Measurements from ENCODE around the gene RPEL1. TPM values are rescaled to one million over a fixed set of nuclear protein-coding genes. Genes with fewer than 3 reads are reported as not detected.

RPEL1 gene
- total RNA-seq, 6 experiments from 2014 or later = 0.14 TPM; not detected in 5

- peak overlapping the region; percentile 73 for H3K27ac Mint-ChIP-seq
- H3K36me3 Mint-ChIP-seq (ENCODE audit: low read depth) = no peaks in the 10 kb centered on the region
- peaks cover 7% of the 10 kb centered on the region for H3K27me3 Mint-ChIP-seq (ENCODE audit: insufficient read depth)
- DNase-seq = peak; percentile 43
- peaks cover 38% of the 10 kb centered on the region for H3K4me1 Mint-ChIP-seq (ENCODE audit: low read depth)
- H3K4me3 Mint-ChIP-seq = no peak overlapping the region; the same call in 1 of the 2 replicates
- TF ChIP-seq CTCF (IDR thresholded peaks at IDR 0.05) = no peak
- no peaks in the 10 kb centered on the region for H3K9me3 Mint-ChIP-seq
Measured at GRCh38 chr10:103241262-103242011, 4.2 kb upstream of the RPEL1 start.

- no peak overlapping the region for H3K4me3 Mint-ChIP-seq
Measured at GRCh38 chr10:103244666-103245271, 918 bp upstream of the RPEL1 start.

GRCh38 chr10:103246324-103246723 lies 637 bp downstream of the RPEL1 start:
- no peak for DNase-seq
- Mint-ChIP-seq H3K27ac (no peak overlapping the region), H3K4me1 (ENCODE audit: low read depth) (peaks cover 18% of the 10 kb centered on the region), H3K36me3 (ENCODE audit: low read depth) (peaks cover 2% of the 10 kb centered on the region; the same call in 1 of the 2 replicates), H3K27me3 (ENCODE audit: insufficient read depth) (peaks cover 12% of the 10 kb centered on the region), H3K9me3 (peaks cover 3% of the 10 kb centered on the region; the same call in 1 of the 2 replicates), H3K4me3 (no peak overlapping the region)
- no peak; the same call in 1 of the 2 replicates for TF ChIP-seq CTCF (IDR thresholded peaks at IDR 0.05)

More at GRCh38 chr10:103244666-103245271, 918 bp upstream of the RPEL1 start:
- peak; percentile 70 for DNase-seq
- Mint-ChIP-seq H3K27me3 (ENCODE audit: insufficient read depth) (peaks cover 9% of the 10 kb centered on the region), H3K27ac (no peak overlapping the region), H3K36me3 (ENCODE audit: low read depth) (no peaks in the 10 kb centered on the region), H3K9me3 (no peaks in the 10 kb centered on the region), H3K4me1 (ENCODE audit: low read depth) (peaks cover 29% of the 10 kb centered on the region)
- peak; percentile 96 for TF ChIP-seq CTCF (IDR thresholded peaks at IDR 0.05)

- Mint-ChIP-seq H3K36me3 (ENCODE audit: low read depth) (peaks cover 9% of the 10 kb centered on the region), H3K27ac (no peak overlapping the region), H3K9me3 (peaks cover 11% of the 10 kb centered on the region), H3K27me3 (ENCODE audit: insufficient read depth) (peaks cover 8% of the 10 kb centered on the region), H3K4me1 (ENCODE audit: low read depth) (peaks cover 18% of the 10 kb centered on the region), H3K4me3 (no peak overlapping the region)
- no peak for DNase-seq
- no peak for TF ChIP-seq CTCF (IDR thresholded peaks at IDR 0.05)
Measured at GRCh38 chr10:103254113-103254512, 8.4 kb downstream of the RPEL1 start.

GRCh38 chr10:103254538-103255325 lies 9.0 kb downstream of the RPEL1 start:
- peak; percentile 48 for DNase-seq
- Mint-ChIP-seq H3K36me3 (ENCODE audit: low read depth) (peaks cover 12% of the 10 kb centered on the region), H3K27ac (no peak overlapping the region; the same call in 1 of the 2 replicates), H3K27me3 (ENCODE audit: insufficient read depth) (peaks cover 9% of the 10 kb centered on the region), H3K9me3 (peaks cover 16% of the 10 kb centered on the region), H3K4me1 (ENCODE audit: low read depth) (peaks cover 18% of the 10 kb centered on the region), H3K4me3 (no peak overlapping the region)
- TF ChIP-seq CTCF (IDR thresholded peaks at IDR 0.05) = no peak

Data from HFFc6 (cell line).